MM.1S (cell line): ENCODE results near the gene PYGB.

Experiments
- EZH2 ChIP-seq: fragments of 300-600 bp; sonication (generic); optimal IDR thresholded peaks from 2 replicates; pipeline ENCODE3; 2017; ENCODE audit warnings: low read depth, mild to moderate bottlenecking, antibody characterized with exemption, low read length, mixed read lengths
- EZH2phosphoT487 ChIP-seq: fragments of 300-600 bp; sonication (generic); IDR thresholded peaks from 2 replicates; pipeline ENCODE4 v1.6.1; 2018; ENCODE audit warnings: antibody characterized with exemption, low read length
- TF ChIP-seq, protein P1 (sequence below): fragments of 300-600 bp; sonication (generic); IDR thresholded peaks from 2 replicates; pipeline ENCODE4 v1.5.1; 2016; ENCODE audit warnings: antibody characterized with exemption, low read length, mixed read lengths

DNA sequence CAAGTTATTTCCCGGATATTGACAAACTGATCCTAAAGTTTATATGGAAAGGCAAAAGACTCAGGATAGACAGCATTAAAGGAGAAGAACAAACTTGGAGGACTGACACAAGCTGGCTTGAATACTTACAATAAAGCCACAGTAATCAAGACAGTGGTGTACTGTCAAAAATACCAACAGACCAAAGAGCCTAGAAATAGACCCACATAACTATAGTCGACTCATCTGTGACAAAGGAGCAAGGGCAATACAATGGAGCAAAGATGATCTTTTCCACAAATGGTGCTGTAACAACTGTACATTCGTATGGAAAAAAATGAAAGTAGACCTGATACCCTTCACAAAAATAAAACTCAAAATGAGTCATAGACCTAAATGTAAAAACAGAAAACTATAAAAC is 96.7 kb downstream of the PYGB start:
- no peak for TF ChIP-seq EZH2
- TF ChIP-seq, protein P1, sequence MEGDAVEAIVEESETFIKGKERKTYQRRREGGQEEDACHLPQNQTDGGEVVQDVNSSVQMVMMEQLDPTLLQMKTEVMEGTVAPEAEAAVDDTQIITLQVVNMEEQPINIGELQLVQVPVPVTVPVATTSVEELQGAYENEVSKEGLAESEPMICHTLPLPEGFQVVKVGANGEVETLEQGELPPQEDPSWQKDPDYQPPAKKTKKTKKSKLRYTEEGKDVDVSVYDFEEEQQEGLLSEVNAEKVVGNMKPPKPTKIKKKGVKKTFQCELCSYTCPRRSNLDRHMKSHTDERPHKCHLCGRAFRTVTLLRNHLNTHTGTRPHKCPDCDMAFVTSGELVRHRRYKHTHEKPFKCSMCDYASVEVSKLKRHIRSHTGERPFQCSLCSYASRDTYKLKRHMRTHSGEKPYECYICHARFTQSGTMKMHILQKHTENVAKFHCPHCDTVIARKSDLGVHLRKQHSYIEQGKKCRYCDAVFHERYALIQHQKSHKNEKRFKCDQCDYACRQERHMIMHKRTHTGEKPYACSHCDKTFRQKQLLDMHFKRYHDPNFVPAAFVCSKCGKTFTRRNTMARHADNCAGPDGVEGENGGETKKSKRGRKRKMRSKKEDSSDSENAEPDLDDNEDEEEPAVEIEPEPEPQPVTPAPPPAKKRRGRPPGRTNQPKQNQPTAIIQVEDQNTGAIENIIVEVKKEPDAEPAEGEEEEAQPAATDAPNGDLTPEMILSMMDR = no peak
- no peak for TF ChIP-seq EZH2phosphoT487
